ENCODE results near the gene RGS5. TPM values are rescaled to one million over a fixed set of nuclear protein-coding genes. Genes with fewer than 3 reads are reported as not detected.

RGS5 gene
- total RNA-seq, 1 donor from 2014 or later = 2.3 TPM

DNA sequence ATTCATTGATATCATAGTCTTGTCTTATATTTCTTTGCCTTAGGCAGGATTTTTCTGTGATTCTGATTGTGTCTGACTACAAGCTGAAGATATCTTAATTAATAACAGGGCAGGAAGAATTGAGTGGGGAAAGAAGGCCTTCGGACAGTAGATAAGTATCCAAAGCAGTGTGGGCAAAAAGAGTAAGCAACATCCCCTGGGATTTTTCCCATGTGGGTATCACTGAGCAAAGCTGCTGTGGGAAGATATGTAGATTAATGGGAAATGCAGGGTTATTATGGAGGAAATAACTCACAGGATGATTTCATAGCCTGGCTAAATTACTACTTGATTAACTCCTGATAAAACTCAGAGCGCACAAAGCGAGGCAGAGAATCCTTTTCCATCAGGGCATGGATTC, 55.7 kb downstream of the RGS5 start:
- intact Hi-C loops (cut with micrococcal nuclease) = no loop called here

DNA sequence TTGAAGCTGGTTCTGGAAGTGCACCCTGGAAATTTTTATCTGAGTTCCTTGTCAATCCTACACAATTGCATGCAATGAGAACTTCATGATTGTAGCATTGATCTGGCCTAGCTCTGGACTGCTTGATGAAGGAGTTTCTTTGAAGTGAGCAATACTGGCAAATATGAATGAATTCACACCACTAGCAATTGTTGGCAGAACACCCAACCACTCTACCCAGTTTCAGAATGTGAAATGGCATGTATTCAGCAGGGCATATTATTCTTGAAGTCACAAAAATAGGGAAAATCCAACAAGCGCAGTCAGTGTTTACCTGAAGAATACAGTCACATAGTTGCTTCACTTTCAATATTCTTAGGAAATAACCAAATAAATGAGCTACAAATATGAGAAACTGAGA, 57.3 kb downstream of the RGS5 start:
- intact Hi-C loops (cut with micrococcal nuclease) = no loop called here

DNA sequence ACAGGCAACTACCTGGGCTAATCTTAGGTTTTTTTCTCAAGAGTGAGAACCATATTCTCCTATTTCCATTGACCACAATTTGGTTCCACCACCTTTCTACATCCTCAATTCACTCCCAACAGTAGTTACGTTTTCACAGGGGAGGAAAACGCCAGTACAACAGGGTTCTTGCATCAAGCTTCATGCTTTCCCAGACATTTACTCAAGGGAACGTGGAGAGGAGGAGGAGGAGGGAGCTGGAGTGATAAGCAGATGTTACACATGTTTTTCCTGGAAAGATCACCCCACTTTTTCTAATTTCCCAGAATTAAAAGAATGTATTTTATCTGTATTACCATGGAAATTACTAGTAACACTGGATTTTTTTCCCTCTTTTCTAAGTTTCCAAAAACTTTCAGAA, 58.3 kb downstream of the RGS5 start:
- intact Hi-C loops (cut with micrococcal nuclease) = no loop called here

DNA sequence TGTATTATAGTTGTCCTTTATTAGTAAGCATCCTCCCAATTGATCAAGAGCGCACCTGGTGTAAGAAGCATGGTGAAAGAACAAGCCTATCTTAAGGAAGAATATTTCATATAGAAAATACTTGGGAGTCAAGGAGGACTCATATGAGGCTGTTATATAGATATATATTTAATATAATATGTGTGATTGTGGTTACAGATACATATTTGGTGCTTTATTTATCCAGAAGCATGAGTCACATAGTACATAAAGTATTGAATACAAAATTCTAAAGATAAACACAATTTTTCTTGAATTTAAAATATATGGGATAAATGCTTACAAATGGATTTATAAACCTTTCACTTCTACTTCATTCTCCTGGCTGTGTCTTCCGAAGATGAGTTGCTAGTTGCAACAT, 60.6 kb downstream of the RGS5 start:
- intact Hi-C loops (cut with micrococcal nuclease) = no loop called here

DNA sequence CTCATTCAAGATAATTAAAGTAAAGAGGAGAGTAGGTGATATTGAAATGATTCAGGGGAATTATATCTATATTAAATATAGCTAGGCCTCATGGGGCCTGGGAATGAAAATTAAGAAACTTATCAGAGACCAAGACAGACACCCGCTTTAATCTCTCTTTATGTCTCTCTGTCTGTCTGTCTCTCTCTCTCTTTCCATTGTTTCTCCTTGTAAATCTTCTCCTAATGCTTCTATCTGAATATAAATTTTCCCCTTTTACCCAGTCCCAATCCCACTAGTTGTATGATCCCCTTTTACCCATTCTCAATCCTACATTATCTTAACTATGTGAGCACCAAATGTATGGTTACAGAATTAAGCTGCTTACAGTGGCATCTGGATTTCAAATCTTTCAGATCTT, 61.2 kb downstream of the RGS5 start:
- intact Hi-C loops (cut with micrococcal nuclease) = no loop called here

DNA sequence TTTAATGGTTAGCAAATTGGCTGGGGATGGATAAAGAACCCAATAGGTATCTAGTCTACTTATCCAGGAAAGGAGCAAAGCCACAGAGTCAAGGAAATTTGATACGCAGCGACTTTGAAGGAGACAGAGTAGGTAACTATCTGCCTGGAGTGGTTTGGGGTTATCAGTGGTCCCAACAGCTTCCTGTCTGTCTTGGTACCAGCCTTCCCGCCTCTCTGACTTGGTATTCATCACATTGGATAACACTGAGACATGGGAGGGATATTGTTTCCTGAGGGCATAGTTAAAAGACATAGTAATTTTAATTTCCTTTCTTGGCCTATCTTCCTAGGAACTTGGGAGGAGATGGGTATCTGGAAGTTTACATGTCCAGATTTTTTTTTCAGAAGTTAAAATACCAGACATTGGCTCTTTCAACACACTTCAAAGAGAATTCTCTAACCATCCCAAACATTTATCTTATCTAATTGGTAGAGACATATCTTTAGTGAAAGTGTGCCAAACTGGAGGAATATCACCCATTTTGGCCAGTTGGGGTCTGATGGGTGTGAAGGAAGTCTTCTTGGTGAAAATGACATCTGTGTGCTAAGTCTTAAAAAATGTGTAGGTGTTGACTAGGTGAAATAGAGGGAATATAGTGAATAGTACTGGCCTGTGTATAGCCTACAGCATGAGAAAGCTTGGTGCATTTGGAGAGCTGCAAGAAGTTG, 65.0 kb downstream of the RGS5 start:
- intact Hi-C loops (cut with micrococcal nuclease) = no loop called here

DNA sequence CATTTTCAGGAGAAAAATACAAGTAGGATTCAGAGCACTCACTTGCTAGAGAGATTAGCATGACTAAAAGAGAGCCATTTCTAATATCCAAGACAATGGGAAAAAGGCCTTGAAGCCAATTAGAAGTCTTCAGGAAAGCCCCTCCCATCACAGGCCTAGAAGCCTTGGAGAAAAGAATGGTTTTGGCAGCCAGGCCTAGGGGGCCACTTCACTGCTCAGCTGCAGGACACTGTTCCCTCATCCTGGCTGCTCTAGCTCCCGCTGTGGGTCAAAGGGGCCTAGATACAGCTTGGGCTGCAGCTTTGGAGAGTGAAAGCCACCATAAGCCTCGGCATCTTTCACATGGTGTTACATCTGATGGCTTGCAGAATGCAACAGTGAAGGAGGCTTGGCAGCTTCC, 70.7 kb downstream of the RGS5 start:
- intact Hi-C loops (cut with micrococcal nuclease) = no loop called here

DNA sequence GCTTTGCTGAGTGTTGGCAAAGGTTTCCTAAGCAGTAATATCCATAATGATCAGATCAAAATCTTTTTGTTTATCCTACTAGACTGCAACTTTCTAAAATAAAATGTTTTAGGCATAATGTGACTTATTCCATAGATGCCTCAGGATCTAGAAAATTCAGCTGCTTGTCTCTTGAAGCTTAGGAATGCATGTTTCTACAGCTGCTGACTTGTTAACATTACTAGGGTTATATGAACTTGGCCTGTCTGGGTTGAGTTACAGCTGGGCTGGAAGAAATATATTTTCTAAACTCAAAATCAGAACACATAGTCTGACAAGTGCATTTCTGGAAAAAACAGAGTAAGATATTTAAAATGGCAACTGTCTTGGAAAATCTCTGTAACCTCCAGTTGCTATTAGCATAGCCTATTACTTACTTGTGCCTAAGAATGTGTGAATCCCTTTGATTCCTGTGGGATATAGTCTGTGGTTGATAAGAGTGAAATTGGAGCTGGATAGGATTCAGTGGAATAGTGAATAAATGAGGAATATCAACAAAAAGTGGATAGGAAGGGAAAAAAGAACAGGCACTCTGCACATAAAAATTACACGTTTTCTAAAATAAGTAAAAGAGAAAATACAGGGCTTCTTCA, 72.4 kb downstream of the RGS5 start:
- intact Hi-C loops (cut with micrococcal nuclease) = no loop called here

DNA sequence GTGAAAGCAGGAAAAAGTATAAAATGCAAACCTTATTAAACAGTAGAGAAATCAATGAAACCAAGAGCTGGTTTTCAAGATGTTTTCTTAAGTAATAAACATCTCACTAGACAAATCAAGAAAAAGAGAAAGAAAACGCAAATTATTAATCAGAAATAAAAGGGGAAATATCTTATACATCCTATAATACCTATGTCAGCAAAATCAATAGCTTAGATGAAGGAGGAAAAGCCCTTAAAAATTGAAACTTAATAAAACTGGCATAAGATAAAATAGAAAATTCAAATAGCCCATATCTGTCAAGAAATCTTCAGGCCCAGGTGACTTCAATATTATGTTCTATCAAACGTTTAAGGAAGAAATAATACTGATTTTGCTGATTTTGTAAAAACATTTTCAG, 74.4 kb downstream of the RGS5 start:
- intact Hi-C loops (cut with micrococcal nuclease) = no loop called here

DNA sequence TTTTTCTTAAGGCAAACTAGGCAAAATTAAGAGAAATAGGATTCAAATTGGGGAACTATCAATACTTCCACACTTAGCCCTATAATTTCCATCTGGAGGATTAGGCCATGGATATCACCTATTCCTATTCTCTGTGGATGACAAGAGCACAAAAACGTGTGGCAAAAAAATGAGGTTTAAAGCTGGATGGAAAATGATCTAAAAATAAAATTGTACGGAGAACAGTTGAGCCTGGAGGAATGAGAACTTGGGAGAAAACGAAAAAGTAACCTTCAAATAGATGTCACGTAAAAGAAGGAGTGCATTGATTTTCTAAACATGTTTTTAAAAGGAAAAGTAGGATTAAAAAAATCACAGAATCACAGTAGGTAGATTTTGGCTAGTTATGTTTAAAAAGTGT, 77.9 kb downstream of the RGS5 start:
- intact Hi-C loops (cut with micrococcal nuclease) = no loop called here

DNA sequence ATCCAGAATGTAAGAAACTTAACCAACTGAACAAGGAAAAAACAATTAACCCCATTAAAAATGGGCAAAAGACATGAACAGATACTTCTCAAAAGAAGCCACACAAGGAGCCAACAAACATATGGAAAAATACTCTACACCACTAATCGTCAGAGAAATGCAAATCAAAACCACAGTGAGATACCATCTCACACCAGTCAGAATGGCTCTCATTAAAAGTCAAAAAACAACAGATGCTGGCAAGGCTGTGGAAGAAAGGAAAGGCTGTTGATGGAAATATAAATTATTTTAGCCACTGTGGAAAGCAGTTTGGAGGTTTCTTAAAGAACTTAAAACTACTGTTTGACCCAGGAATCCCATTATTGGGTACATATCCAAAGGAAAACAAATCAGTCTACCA, 82.3 kb downstream of the RGS5 start:
- intact Hi-C loops (cut with micrococcal nuclease) = no loop called here

DNA sequence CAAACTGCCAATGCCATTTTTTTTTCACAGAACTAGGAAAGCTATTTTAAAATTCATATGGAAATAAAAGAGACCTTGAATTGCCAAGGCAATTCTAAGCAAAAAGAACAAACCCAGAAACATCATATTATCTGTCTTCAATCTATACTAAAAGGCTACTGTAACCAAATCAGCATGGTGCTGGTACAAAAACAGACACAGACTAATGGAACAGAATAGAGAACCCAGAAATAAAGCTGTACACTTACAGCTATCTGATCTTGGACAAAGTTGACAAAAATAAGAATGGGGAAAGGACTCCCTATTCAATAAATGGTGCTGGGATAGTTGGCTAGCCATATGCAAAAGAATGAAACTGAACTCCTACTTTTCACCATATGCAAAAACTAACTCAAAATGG, 83.0 kb downstream of the RGS5 start:
- intact Hi-C loops (cut with micrococcal nuclease) = no loop called here

DNA sequence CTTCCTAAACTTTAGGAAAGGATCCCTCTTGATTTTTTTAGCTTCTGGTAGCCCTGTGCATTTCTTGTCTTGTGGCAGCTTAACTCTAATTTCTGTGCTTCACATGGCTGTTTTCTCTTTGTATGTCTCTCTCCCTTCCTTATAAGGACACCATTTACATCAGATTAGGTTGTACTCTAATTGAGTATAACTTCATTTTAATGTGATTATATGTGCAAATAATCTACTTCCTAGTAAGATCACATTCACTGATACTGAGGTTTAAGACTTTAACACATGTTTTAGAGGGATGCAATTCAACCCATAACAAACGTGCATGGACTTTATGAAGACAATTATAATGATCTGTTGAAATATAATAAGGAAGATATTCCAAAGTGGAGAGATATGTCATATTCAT, 86.8 kb downstream of the RGS5 start:
- intact Hi-C loops (cut with micrococcal nuclease) = no loop called here

DNA sequence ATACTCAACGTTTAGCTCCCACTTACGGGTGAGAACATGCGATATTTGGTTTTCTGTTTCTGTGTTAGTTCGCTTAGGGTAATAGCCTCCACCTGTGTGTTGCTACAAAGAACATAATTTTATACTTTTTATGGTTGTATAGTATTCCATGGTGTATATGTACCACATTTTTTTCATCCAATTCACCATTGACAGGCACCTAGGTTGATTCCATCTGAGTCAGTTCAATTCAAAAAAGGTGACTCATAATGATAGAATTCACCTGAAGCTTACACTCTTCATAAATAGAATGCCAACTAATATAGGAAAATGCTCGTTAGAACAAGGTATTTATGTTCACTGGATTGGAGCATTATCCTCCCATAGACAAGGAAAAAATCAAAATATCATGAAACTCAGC, 95.1 kb downstream of the RGS5 start:
- intact Hi-C loops (cut with micrococcal nuclease) = no loop called here

DNA sequence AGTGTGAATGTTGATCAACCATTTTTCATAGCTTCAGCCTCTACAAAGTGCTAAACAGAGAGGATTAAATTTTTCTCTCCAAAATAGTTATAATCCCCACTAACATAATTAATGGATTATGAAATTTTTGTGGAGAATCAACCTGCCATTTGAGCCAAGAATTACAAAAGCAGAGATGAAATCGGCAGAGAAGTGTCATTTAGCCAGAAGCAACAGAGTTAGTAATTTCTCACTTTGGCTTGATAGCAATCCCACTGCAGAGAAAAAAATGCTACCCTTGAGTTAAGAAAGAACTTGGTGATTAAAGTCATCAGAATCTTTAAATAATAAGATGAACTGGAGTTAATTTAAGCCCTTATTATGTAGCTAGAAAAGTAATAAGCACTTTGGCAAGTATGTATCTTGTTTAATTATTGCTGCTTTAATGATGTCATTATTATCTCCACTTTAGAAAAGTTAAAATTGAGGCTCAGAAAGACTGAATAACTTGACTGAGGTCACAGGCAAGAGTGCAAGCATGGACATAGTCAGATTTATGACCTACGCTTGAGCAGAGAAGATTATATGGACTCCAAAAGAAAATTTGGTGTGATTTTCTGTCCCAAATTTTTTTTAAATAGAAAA, 96.2 kb downstream of the RGS5 start:
- intact Hi-C loops (cut with micrococcal nuclease) = no loop called here

DNA sequence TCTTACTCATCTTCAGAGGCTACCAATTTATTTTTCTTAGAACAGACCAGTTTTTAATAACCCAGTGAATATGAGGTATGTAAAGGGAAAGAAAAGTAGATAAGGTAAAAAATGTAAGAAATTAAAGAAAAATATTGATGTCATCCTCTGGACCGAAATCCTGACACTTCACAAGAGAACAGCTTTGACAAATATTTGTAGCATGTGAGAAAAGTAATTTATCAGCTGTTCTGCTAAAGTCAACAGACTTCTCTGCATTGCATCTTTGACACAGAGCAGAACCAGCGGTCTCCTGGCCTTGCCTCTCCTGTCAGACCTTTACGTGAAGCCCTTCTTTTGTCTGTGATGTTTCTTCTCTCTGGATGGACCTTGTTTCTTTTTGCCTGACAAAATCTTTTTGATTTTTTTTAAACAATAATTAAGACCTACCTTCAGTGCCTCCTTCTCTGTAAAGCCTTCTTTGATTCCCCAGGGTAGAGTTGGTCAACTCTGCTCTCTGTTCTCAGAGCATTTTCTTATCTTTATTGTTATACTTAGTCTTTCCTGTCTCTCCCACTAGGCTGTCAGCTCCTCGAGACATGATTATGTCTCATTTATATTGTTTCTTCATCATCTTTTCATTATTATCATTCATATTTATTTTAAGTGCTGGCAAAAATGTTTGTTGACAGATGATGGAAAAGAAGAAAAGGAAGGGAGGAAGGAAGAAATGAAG, 98.2 kb downstream of the RGS5 start:
- intact Hi-C loops (cut with micrococcal nuclease) = no loop called here

DNA sequence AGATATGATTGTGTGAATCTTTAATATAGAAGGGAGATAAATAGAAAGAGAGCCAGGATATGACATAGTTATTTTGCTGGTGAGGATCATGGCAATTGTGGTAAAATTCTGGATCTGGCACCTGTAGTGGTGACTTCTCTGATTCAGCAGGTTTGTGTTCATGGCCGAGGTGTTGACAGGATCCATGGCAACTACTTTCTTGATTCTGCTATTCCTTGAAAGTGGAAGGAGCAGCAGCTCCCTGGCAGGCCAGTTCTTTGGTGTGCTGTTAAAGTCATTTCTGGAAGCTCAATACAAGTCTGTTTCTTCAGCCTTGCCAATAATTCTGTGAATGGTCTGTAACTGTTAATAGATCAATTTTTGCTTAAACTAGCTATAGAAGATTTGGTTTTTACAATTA, 100.1 kb downstream of the RGS5 start:
- intact Hi-C loops (cut with micrococcal nuclease) = no loop called here

DNA sequence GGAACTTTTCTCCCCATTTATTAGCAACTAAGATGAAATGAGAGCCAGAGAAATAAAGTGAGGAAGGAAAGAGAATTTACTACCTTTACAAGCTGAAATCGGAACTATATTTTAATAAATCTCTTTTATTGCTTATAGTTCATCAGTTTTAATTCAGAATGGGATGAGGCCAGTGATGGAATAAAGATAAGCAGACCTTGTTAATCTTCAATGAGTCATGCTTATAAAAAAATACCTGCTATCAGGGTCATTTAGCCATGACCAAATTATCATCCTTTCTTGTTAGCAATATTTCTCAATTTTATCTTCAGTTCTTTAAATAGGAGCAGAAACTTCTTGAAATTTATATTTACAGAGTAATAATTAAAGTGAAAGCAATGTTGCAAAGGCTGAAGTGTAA, 107.5 kb downstream of the RGS5 start:
- intact Hi-C loops (cut with micrococcal nuclease) = no loop called here

DNA sequence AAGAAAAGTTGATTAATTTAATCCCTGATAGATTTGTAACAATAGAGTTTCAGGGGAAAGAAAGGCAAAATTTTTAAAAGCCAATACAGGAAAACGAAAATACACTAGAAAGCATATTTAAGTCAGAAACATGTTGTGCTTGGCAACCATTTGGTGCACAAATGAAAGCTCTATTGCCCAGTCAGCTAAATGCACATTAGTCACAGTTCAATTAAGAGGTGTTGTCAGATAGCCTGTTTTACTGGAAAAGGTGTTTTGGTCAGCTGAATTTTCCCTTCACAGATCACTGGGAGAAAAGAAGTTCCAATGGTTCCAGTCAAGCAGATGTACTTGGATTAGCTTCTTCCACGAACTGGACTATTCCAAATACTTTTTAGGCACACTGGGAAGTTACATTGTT, 108.1 kb downstream of the RGS5 start:
- intact Hi-C loops (cut with micrococcal nuclease) = no loop called here

DNA sequence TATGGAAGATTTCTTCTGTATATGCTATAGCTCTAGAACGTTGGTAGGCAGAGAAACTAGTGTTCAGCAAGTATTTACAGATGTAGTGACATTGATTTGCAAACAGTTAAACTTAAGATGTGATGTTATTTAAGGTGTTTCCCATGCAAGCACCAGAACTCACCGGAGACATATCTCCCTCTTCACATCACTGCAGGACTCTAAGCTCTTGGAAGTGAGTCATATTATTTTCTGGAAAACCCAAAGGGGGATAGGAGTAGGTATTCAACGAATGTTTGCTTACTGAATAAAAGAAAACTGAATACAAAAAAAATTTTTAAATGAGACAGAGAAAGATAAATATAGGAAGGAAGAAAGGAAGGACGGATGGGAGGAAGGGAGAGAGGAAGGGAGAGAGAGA, 108.5 kb downstream of the RGS5 start:
- intact Hi-C loops (cut with micrococcal nuclease) = no loop called here

DNA sequence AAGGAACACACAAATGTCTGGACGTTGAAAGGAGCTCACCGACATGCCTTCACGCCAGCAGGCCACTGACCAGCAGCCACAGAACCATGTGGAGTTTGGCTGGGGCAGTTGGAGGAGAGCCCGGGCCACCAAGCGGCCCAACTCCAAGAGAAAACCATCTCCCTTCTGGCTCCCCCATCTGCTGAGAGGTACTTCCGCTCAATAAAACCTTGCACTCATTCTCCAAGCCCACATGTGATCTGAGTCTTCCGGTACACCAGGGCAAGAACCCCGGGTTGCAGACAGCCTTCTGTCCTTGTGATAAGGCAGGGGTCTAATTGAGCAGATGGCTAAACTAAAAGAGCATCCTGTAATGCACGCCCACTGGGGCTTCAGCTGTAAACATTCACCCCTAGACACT, 109.1 kb downstream of the RGS5 start:
- intact Hi-C loops (cut with micrococcal nuclease) = no loop called here

DNA sequence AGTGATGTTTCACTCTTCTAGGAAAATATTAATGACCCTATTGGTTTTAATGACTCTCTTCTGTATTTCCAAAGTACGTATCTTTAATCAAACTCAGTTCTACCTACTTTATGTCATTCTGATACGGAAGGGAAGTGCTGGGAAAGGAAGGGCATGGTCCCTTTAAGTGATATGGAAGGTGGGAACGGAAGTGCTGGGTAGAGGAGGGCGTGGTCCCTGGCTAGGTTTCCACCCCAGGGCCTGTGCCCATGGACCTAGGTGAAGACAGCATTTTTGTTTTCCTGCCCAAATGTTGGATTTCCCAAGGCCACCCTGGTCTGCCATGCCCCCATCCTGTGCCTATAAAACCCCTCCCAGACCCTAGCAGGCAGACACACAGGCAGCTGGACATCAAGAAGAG, 109.5 kb downstream of the RGS5 start:
- intact Hi-C loops (cut with micrococcal nuclease) = no loop called here
